NCI-H774 (cell line): Measurements from ENCODE around the gene DKK2.

Experiments used
- DNase-seq: peaks from one replicate; lab custom pipeline; 2025; lab: John Stamatoyannopoulos, UW

DKK2 gene

DNA sequence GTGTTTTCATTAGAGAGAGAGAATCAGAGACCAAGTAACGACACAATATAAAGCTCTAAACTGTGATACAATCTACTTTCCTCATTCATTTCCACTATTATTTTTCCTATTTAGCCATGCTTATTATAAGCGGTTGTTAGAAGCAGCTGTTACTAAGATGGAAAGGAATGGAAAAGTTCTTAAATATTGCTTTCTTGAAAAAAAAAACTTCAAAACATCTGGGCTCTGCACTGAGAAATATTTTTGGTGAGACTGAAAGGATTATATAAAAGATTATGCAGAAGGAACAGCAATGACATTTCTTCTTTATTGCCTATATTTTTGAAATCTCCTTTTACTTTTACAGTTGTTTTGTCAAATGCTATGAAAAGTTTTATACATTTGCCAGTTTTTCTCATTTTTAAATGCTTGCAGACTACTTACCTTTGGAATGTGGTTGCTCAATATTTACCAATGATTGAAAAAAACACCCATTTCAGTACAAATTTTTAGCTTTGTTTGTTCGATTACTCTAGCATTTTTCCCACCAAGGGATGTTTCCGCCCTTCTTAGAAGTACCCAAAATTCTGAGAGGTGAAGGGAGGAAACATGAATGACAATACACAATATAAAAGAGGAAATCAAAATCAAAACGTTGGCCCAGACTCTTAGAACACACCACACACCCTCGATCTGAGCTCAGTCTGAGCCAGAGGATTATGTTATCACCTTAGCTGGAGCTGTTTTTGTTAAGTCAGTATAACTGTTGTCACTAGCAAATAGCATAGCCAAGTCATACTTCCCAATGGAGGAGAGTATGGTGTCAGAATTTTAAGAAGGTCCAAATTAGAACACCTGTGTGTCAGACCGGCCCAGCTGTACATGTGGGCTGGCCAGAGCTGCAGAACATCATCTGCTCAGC lies 18.4 kb downstream of the DKK2 start:
- no peak for DNase-seq

DNA sequence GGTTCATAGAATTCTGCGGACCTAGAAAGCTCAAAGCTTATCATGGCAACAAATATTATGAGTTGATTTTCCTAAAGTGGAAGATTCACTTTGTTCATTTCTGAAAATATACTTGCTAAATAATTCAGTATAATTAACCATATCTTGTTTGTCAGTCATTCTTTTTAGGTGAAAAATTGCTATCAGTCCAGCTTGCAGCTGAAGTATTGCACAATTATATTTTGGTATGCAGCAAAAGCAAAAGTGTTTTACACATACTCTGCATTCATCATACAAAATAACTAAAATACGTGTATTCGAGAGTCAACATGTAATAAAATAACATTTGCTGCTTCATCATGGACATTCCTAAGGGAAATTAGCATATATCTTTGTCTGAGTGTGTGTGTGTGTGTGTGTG lies 24.8 kb downstream of the DKK2 start:
- DNase-seq: no peak

DNA sequence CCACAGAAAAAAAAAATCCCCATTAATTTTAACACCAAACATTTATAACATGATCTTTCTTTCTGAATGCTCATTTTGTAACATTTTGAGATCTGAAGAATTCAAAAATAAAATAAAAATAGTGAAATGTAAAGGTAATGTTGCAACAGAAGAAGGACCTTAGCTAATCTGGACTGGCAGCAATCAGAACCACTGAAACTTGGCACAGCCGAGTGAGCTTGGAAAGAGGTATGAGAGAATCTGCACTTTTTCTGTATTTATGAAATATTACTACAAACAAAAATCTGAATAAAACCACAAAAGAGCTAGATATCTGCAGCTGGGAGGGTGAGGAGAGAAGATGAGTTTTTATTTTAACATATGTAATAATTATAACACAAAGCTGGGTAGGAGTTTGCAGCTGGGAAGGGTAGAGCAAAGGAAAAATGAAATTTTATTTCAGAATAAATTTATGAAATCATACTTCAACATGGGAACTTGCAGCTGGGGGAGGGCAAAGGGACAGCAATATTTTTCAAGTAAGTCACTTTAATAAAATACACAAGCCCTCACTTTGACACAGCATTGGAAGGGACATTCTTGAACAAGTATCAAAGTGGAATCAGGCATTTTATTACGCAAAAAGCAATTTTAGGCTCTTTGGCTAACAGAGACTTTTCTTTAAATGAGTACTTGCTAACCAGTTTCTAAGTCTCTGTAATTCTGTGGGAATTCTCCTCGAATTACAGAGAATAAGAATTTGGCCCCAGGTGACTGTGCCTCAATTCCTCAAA lies 26.7 kb downstream of the DKK2 start:
- DNase-seq: no peak

DNA sequence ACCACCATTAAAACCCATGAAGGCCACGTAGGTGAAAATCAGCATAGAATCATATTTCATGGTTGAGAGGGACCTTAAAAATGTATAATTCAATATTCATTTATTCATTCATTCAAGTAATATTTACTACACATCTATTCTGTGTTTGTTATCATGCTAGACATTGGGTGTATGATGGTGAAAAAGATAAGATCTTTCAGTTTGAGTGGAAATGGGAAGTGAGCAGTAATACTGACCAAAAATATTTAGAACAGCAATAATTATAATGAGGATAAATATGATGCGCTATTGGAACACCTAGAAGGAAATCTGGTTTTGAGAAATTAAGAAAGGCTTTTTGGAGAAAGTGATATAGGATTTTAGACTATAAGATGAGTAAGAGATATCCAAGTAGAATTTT lies 28.0 kb downstream of the DKK2 start:
- no peak for DNase-seq

DNA sequence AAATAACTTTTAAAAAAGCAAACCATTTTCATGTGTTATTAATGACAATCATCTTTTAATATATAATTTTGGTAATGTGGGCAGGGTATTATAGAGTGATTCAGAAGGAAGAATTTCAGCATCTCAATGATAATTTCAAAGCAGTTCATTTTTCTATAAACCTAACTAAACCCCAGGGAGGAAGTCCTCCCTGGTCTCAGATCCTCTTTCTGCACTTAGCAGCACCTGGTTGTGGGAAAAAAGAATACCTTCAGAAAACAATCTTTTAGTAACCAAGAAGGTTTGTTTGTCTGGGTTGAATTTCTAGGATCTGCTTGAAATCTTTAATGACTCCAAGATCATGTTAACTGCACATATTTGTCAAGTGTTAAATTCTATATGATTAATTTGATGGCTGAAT lies 29.9 kb downstream of the DKK2 start:
- DNase-seq: no peak

DNA sequence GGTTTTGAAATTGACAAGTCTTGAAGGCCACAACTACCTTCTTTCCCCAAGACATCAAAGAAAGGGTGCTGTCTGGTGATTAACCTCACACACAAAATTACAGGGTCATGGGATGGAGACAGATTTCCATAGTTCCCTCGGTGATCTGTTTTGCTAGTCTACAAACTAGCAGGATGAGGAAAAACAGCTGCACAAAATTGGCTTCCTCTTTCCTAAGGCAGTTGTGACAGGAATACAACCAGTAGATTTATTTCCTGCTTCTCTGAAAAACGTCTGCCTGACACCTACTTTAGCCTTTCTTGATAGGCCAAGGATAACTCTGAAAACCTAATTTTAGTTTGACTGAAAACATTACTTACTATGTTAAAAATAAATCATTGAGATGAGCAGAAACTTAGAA lies 39.6 kb downstream of the DKK2 start:
- no peak for DNase-seq

DNA sequence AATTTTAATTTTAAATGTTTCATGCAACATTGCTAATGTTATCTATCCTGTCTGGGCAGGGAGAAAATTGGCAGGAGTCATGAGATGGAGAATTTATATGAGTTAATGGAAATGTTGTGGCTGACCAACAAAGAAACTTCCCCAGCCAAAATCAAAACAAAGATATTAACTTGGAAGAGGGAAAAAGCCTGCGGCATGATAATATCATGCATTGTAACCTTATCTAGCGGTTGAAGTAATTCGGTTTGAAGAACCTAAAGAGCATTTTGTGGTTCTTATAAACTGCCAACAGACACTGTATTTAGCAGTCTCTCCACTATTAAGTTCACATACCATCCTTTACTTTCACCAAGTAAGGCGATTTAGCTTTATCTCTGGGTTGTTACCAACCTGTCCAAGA lies 42.3 kb downstream of the DKK2 start:
- DNase-seq: no peak

DNA sequence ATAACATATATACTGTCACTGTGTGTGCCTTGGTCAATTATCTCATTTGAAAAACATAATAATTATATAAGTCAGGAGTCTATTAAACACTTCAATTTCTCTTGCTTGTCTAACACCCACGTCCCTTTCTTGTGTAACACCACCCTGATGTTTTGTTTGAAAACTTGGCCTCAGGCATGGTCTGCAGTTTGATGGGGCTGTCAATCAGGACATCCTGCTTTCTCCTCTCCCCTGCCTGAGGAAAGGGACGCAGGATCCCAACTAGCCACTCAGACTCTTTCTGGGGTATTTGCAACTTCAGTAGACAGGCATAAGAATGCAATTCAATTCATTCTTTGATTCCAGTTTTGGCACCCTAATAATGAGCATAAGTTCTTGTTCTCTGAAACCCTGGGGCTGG lies 48.8 kb downstream of the DKK2 start:
- DNase-seq: no peak

DNA sequence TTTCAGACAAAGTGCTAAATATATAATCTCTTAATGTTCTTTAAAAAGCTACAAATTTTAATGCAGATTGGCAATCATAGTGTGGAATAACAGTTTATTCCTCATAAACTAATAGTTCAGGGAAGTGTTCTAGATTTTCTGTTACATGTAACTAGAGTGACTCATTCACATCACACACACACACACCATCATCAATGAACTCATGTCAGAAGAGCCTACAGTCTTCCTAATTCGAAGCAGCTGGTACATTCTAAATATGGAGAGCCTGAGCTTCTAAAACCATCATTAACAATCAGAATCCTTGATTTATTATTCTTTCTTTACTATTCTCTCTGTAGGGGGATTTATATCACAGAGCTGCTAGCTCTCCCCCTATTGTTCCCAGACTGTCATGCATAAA lies 49.6 kb downstream of the DKK2 start:
- DNase-seq: no peak

DNA sequence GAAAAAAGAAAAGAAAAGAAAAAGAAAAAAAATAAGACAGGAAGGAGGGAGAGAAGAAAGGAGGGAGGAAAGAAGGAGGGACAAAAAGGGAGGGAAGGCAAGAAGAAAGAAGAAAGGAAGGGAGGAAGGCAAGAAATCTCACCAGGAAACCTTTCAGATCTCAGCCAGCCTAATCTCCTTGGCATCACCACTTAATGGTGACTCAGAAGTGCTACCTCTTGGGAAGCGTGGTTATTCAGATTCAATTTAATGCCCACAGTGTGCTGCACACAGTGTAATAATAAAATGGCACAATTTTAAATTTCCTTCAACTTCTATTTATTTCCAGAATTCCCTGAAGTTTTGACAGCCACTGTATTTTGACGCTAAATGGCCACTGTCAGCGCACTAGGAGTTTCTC lies 50.3 kb downstream of the DKK2 start:
- no peak for DNase-seq

DNA sequence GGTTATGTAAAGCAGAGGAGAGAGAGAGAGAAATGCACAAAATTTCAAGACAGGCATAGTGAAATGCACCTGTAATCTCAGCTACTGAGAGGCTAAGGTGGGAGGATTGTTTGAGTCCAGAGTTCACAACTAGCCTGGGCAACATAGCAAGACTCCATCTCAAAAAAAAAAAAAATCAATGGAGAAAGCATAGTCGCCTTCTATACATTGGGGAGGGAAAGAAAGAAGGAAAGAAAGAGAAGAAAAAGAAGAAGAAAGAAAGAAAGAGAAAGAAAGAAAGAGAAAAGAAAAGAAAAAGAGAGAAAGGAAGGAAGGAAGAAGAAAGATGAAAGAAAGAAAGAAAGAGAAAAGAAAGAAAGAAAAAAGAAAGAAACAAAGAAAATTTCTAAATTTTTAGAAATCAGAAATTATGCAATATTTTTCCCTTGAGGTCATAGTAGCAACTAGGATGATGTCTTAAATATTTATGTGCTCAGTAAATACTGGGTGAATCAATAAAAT lies 53.4 kb downstream of the DKK2 start:
- no peak for DNase-seq

DNA sequence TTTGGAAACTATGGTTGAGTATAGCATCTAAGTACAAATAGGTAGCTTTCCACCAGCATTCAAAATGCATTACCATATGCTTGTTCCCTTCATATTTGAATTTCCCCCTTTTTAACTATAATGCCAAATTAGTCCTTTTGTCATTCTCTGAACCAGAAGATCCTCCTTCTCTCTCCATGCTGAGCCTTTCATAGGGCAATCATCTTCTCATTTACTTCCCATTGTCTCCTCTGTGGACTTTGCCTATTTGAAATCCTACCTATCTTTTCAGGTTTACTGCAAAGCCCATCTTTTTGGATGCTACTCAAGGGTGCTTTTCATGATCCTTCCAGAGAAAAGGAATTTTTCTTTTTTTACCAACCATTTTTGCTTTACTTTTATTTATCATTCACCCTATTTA lies 54.7 kb downstream of the DKK2 start:
- no peak for DNase-seq

DNA sequence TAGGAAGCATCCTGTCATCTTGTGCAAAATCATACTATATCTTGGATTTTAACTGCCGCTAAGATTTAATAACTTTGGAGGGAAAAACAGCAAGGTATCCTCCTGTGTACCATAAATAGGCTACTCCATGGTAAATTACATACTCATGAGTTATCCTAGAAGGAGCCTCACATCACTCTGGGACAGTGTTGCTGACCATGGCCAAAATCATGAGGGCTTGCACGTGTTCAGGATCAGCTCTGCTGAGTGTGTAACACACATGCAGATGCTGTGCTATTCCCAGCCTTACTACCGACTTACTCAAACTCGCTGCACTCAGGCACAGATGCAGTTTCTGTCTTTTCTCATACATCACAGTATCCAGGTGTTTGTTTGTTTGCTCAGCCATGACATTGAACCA lies 56.6 kb downstream of the DKK2 start:
- DNase-seq: no peak

DNA sequence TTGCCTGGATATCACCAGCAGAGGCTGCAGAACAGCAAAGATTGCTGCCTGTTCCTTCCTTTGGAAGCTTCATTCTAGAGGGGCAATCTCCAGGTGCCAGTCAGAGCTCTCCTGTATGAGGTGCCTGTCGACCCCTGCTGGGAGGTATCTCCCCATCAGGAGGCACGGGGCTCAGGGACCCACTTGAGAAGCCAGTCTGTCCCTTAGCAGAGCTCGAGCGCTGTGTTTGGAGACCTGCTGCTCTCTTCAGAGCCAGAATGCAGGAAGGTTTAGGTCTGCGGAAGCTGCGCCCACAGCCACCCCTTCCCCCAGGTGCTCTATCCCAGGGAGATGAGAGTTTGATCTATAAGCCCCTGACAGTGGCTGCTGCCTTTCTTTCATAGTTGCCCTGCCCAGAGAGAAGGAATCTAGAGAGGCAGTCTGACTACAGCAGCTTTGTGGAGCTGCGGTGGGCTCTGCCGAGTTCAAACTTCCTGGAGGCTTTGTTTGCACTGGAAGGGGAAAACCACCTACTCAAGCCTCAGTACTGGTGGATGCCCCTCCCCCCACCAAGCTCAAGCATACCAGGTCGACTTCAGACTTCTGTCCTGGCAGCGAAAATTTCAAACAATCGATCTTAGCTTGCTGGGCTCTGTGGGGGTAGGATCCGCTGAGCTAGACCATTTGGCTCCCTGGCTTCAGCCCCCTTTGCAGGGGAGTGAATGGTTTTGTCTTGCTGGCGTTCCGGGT lies 57.9 kb downstream of the DKK2 start:
- DNase-seq: no peak

DNA sequence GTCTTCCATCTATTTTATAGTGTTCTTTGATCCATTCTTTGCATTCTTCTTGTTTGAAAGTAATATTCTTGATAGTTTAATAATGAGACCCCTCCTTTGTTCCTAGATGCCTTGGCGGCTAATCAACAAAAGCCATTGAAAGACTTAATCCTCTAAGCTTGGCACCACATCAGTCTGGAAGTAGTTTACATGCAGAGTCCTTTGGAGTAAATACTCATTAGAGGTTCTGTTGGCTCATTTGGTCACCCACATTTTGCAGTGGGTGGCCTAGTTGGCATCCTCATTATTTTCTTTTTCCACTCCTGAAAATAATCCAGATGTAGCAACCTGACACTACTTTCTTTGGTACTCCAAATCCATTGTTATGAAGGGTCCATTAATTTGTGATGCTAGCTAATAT lies 64.5 kb downstream of the DKK2 start:
- no peak for DNase-seq

DNA sequence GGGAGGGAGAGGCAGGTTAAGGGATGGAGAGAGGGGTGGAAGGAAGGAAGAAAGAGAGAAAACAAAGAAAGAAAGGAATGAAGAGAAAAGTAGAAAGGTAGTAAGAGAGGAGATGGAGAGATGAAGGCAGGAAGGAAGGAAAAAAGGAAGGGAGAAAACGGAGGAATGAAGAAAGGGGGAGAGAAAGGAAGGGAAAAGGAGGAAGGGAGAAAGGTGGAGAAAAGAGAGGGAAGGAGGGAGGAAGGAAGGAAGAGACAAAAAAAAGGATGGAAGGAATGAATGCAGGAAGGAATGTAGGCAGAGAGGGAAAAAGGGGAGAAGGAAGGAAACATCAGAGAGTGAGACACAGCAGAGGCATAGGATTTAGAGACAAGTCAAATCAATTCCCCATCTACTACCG lies 68.2 kb downstream of the DKK2 start:
- DNase-seq: no peak

DNA sequence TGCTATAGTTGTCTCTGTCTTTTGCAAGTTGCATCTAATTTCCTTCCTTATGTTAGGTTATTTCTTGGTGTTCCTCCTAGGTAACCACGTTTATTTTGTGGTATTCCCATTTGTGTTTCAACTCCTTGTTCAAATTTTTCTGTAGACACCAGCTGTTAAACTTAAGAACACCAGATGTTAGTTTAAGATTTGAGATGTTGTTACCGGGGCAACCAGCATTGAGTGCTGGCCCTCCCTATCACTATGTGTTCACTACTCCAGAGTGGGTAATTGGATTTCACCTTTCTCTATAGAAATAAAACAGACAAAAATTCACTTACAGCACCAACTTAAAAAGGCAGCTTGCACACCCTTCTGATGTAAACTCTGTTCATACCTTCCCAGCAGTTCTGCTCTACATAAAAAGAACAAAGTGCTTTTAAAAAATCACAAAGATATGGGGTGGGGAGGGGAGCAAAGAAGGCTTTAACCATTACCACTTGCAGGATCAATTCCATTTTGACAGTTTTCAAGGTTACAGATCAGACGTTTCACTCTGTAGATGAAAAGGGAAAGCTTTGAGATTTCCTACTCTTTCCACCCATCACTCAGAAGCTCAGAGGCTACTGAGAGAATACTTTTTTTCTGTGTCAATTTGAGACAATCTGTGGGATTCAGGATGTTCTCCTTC lies 82.9 kb downstream of the DKK2 start:
- no peak for DNase-seq

DNA sequence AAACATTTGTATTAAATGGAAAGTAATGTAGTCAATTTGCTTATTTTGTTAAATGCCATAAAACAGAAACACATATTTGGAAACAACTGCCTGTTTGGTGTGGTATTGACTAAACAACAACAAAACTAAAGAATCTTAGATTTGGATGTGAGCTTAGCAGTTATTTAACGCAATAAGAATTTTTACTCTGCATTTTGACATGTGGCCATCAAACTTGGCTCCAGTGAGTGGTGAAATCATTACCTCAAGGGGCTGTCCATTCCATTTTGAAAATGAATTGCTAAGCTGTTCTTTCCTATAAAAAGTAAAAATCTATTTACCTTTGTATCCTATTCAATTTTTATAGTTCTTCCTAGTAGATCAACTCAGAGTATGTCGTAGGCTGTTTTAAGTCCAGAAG lies 84.2 kb downstream of the DKK2 start:
- DNase-seq: no peak

DNA sequence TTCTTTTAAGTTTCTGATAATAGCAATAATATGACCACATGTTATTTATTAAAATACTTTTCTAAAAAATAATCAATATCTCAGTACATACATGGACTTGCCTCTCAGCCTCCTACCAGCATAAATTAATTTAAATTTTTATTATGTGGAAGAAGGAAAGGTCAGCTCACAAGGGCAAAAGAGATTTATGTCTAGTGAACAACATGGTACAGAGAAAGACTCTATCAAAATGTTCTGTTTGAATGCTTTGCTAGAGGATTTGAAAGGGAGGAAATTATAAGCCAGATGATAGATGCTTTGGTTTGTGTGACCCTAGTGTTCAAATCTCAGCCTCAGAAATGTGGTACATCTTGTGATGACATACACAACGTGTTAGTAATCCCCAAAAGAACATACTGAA lies 94.3 kb downstream of the DKK2 start:
- no peak for DNase-seq

DNA sequence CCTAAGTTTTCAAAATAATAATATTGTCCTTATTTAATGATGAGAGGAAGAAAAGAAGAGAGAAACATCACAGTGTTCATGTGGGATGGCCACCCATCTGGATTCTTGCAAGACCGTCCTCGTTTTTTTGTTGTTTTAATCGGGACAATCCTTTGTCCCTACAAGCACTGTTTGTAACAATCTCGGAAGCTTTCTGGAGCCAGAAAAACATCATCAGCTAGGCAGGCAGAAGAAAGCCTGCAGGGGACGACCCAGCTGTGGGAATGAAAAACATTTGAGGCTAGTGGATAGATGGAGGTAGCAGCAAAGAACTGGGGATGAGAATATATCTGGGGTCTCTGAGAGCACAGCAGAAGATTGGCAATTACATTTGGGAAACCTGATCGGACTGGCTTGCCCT lies 105.6 kb downstream of the DKK2 start:
- no peak for DNase-seq

DNA sequence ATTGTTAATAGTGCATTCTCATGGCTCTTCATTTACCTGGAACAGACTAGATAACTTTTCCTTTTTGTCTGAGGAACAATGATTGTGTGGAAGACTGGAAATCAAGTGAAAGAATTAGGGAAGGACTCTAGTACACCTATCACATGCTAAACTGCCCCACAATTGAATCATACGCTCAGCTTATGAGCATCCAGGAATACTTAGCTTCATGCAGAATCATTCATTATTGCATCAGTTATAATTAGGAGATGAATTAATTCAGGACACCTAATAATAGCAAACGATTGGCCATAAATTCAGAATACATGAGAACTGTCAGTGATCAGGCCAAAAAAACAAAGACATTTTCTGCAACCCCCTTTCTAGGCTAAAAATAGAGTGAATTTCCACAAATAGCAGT lies 106.9 kb downstream of the DKK2 start:
- no peak for DNase-seq

DNA sequence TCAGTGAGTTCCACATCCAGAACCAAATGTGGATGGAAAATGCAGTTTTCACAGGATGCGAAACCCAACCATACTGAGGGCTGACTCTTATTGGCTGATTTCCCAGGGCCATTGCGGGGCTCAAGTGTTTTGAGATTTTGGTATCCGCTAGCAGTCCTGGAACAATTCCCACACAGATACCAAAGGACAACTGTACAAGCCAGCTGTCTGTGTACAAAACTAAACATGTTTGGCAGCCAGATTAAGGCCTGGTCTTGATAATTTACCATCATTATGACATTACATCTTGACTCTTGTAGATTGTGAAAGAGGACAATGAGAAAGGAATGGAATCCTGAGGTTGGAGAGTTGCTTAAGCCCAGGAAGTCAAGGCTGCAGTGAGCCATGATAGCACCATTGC lies 121.9 kb downstream of the DKK2 start:
- DNase-seq: no peak
